Osteoblast (primary cell): Measurements from ENCODE around the gene CSRP3. TPM values are rescaled to one million over a fixed set of nuclear protein-coding genes. Genes with fewer than 3 reads are reported as not detected.

ENCODE experiments used
- DNase-seq: peaks from one replicate; pipeline ENCODE4 v3.0.0; 2011; ENCODE audit warnings: low spot score, mixed read lengths; ENCODE audit not compliant: insufficient read length; ENCODE audit errors: missing footprints
- H2AFZ ChIP-seq: 2 replicates; pipeline ENCODE4 v1.6.0; 2011; ENCODE audit warnings: mild to moderate bottlenecking, low read length
- H3K27ac ChIP-seq: 2 replicates; pipeline ENCODE4 v1.5.1; 2011; ENCODE audit warnings: mild to moderate bottlenecking, low read depth, low read length, moderate library complexity
- H3K27me3 ChIP-seq: 2 replicates; pipeline ENCODE4 v1.6.0; 2012; ENCODE audit warnings: mild to moderate bottlenecking, control low read depth, inconsistent platforms, low read length, moderate library complexity; ENCODE audit not compliant: insufficient read depth
- H3K36me3 ChIP-seq: 2 replicates; pipeline ENCODE4 v1.5.1; 2011; ENCODE audit warnings: mild to moderate bottlenecking, low read length, control low read depth, moderate library complexity; ENCODE audit not compliant: insufficient read depth
- H3K4me1 ChIP-seq: 2 replicates; pipeline ENCODE4 v1.5.1; 2011; ENCODE audit warnings: mild to moderate bottlenecking, low read length, control low read depth, moderate library complexity; ENCODE audit not compliant: insufficient read depth
- H3K4me2 ChIP-seq: 2 replicates; pipeline ENCODE4 v1.6.0; 2011; ENCODE audit warnings: mild to moderate bottlenecking, low read length; ENCODE audit not compliant: insufficient read depth
- H3K4me3 ChIP-seq: fragments of 200-600 bp; sonication (generic); 3 replicates; pipeline ENCODE4 v1.5.1; 2012; ENCODE audit warnings: mild to moderate bottlenecking, low read length, inconsistent platforms; ENCODE audit not compliant: insufficient read depth
- H3K79me2 ChIP-seq: 2 replicates; pipeline ENCODE4 v1.6.0; 2012; ENCODE audit warnings: mild to moderate bottlenecking, low read length, control low read depth, inconsistent platforms; ENCODE audit not compliant: insufficient read depth
- H3K9me3 ChIP-seq: 2 replicates; pipeline ENCODE4 v1.5.1; 2011; ENCODE audit warnings: low read depth, low read length, control low read depth
- H4K20me1 ChIP-seq: 2 replicates; pipeline ENCODE4 v1.6.0; 2012; ENCODE audit warnings: mild to moderate bottlenecking, low read length, control low read depth; ENCODE audit not compliant: insufficient read depth
- total RNA-seq: library from RNA; depleted of rRNA; stranded (reverse); fragments of >200 nt; gene quantifications from 2 replicates; pipeline ENCODE4 v1.2.3, GENCODE V29; 2012
- TF ChIP-seq, protein P1 (sequence below): IDR thresholded peaks from 2 replicates; pipeline ENCODE4 v1.5.1; 2011; ENCODE audit warnings: mild to moderate bottlenecking, low read depth, low read length, moderate library complexity; ENCODE audit errors: extremely low read depth

The CSRP3 gene
- total RNA-seq, 1 donor = not detected

DNA sequence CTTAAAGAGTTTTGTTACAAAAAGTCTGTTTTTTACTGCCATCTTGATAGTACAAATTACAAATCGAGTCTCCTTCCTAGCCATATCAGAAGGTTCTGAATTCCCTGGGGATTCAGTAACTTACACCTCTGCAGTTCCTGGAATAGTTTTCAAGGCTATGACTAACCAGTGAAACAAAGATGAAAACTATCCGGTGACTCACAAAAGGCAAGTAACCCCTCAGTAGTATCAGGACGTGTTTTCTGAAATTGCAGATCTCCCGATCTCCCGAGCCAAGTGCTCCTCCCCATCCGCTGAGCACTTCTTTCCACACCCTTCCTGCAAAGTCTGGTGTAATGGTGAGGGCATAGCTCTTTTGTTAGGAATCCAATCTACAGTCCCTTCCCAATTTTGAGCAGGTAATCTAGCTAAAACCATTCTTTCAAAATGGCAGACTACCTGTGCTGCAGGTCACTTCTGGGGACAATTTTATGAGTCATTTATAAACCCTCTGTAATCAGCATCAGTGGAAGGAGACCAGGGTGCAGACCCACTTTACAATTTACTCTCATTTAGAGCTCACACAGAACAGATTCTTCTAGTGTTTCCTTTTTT lies 31.2 kb upstream of the CSRP3 start:
- Histone ChIP-seq H4K20me1 (no peaks in the 10 kb centered on the region), H3K27ac (no peak overlapping the region), H3K4me1 (peaks cover 8% of the 10 kb centered on the region), H2AFZ (peak overlapping the region; percentile 61), H3K4me3 (peak overlapping the region; percentile 47), H3K27me3 (no peaks in the 10 kb centered on the region), H3K79me2 (no peaks in the 10 kb centered on the region), H3K9me3 (no peaks in the 10 kb centered on the region), H3K36me3 (no peaks in the 10 kb centered on the region), H3K4me2 (peak overlapping the region; percentile 73)
- TF ChIP-seq, protein P1, sequence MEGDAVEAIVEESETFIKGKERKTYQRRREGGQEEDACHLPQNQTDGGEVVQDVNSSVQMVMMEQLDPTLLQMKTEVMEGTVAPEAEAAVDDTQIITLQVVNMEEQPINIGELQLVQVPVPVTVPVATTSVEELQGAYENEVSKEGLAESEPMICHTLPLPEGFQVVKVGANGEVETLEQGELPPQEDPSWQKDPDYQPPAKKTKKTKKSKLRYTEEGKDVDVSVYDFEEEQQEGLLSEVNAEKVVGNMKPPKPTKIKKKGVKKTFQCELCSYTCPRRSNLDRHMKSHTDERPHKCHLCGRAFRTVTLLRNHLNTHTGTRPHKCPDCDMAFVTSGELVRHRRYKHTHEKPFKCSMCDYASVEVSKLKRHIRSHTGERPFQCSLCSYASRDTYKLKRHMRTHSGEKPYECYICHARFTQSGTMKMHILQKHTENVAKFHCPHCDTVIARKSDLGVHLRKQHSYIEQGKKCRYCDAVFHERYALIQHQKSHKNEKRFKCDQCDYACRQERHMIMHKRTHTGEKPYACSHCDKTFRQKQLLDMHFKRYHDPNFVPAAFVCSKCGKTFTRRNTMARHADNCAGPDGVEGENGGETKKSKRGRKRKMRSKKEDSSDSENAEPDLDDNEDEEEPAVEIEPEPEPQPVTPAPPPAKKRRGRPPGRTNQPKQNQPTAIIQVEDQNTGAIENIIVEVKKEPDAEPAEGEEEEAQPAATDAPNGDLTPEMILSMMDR = no peak
- peak; percentile 93 for DNase-seq

DNA sequence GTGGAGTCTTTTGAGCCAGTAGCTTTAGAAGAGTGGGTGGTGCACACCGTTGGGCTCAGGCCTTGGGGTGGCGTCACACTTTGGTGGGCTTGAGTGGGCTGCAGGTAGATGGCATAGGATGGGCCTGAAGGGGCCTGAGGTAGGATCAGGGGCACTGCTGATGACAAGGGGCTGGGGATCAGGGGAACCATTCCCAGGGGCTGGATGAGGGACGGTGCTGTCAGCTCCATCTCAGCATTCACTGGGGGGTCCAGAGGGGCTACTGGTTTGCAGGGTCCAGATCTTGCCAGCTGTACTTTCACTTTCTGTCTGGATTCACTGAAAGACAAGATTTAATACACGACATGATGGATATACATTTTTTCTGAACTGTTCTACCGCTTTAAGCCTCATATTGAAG lies 27.9 kb upstream of the CSRP3 start:
- no peak overlapping the region for H3K27ac ChIP-seq
- peaks cover 8% of the 10 kb centered on the region for H3K4me1 ChIP-seq
- no peaks in the 10 kb centered on the region for H3K27me3 ChIP-seq
- no peak for DNase-seq
- no peaks in the 10 kb centered on the region for H4K20me1 ChIP-seq
- no peak overlapping the region for H3K4me3 ChIP-seq
- no peaks in the 10 kb centered on the region for H3K79me2 ChIP-seq
- no peak overlapping the region for H2AFZ ChIP-seq
- no peaks in the 10 kb centered on the region for H3K9me3 ChIP-seq
- no peak overlapping the region for H3K4me2 ChIP-seq
- peaks cover 4% of the 10 kb centered on the region for H3K36me3 ChIP-seq
- TF ChIP-seq, protein P1 = no peak

DNA sequence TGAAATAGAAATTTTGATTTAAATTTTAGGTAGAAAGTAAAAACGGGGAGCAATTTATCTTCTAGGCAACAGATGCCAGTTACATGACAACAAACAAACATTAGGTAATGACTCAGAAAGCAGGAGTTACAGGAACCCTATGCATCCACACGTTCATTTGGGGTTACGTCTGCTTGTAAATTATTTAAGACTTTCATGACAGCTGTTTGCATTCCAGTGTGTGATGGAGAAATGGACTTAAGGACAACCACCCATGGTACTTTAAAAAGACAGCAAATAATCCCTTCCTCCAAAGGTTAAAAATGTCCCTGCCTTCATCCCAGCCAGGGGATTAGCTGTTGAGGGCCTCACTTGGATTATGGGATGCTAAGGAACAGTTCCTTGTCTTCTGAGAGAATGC lies 27.2 kb upstream of the CSRP3 start:
- DNase-seq = no peak
- TF ChIP-seq, protein P1 = no peak
- H3K4me3 ChIP-seq = no peak overlapping the region
- H3K36me3 ChIP-seq = peaks cover 4% of the 10 kb centered on the region
- H3K9me3 ChIP-seq = no peaks in the 10 kb centered on the region
- H3K79me2 ChIP-seq = no peaks in the 10 kb centered on the region
- H2AFZ ChIP-seq = no peak overlapping the region
- H4K20me1 ChIP-seq = no peaks in the 10 kb centered on the region
- H3K27ac ChIP-seq = no peak overlapping the region
- no peak overlapping the region for H3K4me2 ChIP-seq
- no peaks in the 10 kb centered on the region for H3K27me3 ChIP-seq
- peaks cover 8% of the 10 kb centered on the region for H3K4me1 ChIP-seq

DNA sequence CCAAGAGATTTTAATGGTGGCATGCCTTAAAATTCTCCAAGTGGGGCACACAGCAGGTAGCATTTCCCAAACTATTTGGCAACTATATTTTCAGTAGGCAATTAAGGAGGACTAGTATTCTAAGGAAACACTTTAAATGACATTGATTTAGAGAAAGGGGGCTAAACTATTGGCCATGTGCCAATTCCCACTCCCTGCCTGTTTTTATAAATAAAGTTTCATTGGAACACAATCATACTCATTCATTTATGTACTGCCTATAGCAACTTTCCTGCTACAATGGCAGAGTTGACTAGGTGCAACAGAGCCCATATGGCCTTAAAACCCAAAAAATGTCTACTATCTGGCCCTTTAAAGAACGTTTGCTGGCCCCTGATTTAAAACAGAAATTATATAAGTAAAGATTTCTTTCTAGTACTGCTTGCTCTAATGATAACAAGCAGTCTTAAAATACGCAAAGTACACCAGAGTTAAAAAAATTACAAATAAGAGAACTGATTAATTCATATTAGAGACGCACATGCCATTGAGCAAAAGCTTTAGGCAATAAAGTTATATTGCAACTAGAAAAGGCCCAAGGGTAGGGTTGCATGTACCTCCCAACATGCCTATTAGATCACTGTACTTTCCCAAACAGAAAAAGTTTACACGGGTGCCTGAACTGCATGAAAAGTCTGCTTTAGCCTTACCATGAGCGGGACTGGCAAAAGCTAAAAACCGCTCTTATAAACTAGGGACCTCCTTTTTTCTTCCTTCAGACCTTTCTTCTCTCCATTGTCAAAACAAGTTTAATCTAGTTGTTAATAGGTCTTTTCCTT lies 24.8 kb upstream of the CSRP3 start:
- DNase-seq = no peak
- Histone ChIP-seq H3K4me2 (no peak overlapping the region), H3K27me3 (no peaks in the 10 kb centered on the region), H2AFZ (no peak overlapping the region), H3K27ac (no peak overlapping the region), H4K20me1 (no peaks in the 10 kb centered on the region), H3K36me3 (peaks cover 4% of the 10 kb centered on the region), H3K4me3 (no peak overlapping the region), H3K9me3 (no peaks in the 10 kb centered on the region), H3K79me2 (no peaks in the 10 kb centered on the region), H3K4me1 (no peaks in the 10 kb centered on the region)
- TF ChIP-seq, protein P1 = no peak
